Mesenchymal stem cell (in vitro differentiated cells and primary cell): ENCODE results near the gene OR6C75.
"Not testable (repeated sequence)": the region's sequence is repeated elsewhere in the genome, so short reads cannot be mapped to it uniquely, and the experiment has no call there.

Source experiments
- DNase-seq: peaks from one replicate; pipeline ENCODE4 v3.0.0-alpha.2; 2013
- H2AFZ ChIP-seq: one replicate; pipeline ENCODE4 v1.6.1; 2013; ENCODE audit warnings: low read depth, mild to moderate bottlenecking, control low read depth, inconsistent platforms, low read length, moderate library complexity
- H2AK5ac ChIP-seq: 2 replicates; pipeline ENCODE4 v1.6.1; 2013; ENCODE audit warnings: low read length, moderate library complexity, mild to moderate bottlenecking, inconsistent platforms; ENCODE audit not compliant: severe bottlenecking
- H2BK120ac ChIP-seq: one replicate; pipeline ENCODE4 v1.6.1; 2013; ENCODE audit warnings: low read depth, mild to moderate bottlenecking, inconsistent platforms, low read length, moderate library complexity
- H2BK12ac ChIP-seq, 2 experiments: one replicate each; pipeline ENCODE4 v1.6.1; 2013; ENCODE audit warnings: inconsistent platforms in 2 of 2, low read length in 2 of 2, mild to moderate bottlenecking in 2 of 2, moderate library complexity in 2 of 2, control low read depth in 1 of 2
- H2BK15ac ChIP-seq: one replicate; pipeline ENCODE4 v1.6.1; 2013; ENCODE audit warnings: mild to moderate bottlenecking, low read depth, inconsistent platforms; ENCODE audit not compliant: poor library complexity, severe bottlenecking
- H2BK5ac ChIP-seq: 2 replicates; pipeline ENCODE4 v1.6.1; 2013; ENCODE audit warnings: low read depth, mild to moderate bottlenecking, low read length, control low read depth, inconsistent platforms; ENCODE audit not compliant: poor library complexity, severe bottlenecking
- H3K14ac ChIP-seq, 2 experiments: one replicate each; pipeline ENCODE4 v1.6.1; 2013; ENCODE audit warnings: inconsistent platforms in 2 of 2, low read length in 2 of 2, control low read depth in 1 of 2, mild to moderate bottlenecking in 1 of 2, moderate library complexity in 1 of 2
- H3K18ac ChIP-seq, 2 experiments: one replicate each; pipeline ENCODE4 v1.6.1; 2013; ENCODE audit warnings: inconsistent platforms in 2 of 2, low read length in 2 of 2, control low read depth in 1 of 2, low read depth in 1 of 2, mild to moderate bottlenecking in 1 of 2
- H3K23ac ChIP-seq, 2 experiments: one replicate each; pipeline ENCODE4 v1.6.1; 2013; ENCODE audit warnings: inconsistent platforms in 2 of 2, low read length in 2 of 2, mild to moderate bottlenecking in 2 of 2, moderate library complexity in 2 of 2, control low read depth in 1 of 2
- H3K27ac ChIP-seq: 2 replicates; pipeline ENCODE4 v1.5.1; 2013; ENCODE audit warnings: mild to moderate bottlenecking, moderate library complexity, low read length, control low read depth, inconsistent platforms; ENCODE audit not compliant: poor library complexity, severe bottlenecking
- H3K27me3 ChIP-seq, 2 experiments: 2 replicates each; pipeline versions ENCODE4 v1.6.1 to v1.7.0; 2013; ENCODE audit warnings: low read length in 2 of 2, mild to moderate bottlenecking in 2 of 2, moderate library complexity in 2 of 2, control low read depth in 1 of 2, inconsistent platforms in 1 of 2; ENCODE audit not compliant: control insufficient read depth in 1 of 2, insufficient read depth in 1 of 2
- H3K36me3 ChIP-seq, 2 experiments: 2 replicates each; pipeline versions ENCODE4 v1.6.1 to v1.7.0; 2013; ENCODE audit warnings: low read length in 2 of 2, control low read depth in 1 of 2, inconsistent platforms in 1 of 2, low read depth in 1 of 2, mild to moderate bottlenecking in 1 of 2; ENCODE audit not compliant: insufficient read depth in 2 of 2, control insufficient read depth in 1 of 2
- H3K4ac ChIP-seq, 2 experiments: one replicate each; pipeline ENCODE4 v1.6.1; 2013; ENCODE audit warnings: inconsistent platforms in 2 of 2, low read length in 2 of 2, mild to moderate bottlenecking in 2 of 2, moderate library complexity in 2 of 2, control low read depth in 1 of 2, low read depth in 1 of 2
- H3K4me1 ChIP-seq: 2 replicates; pipeline ENCODE4 v1.6.1; 2013; ENCODE audit warnings: low read depth, low read length, control low read depth; ENCODE audit not compliant: control insufficient read depth, insufficient read depth
- H3K4me2 ChIP-seq: 2 replicates; pipeline ENCODE4 v1.6.1; 2013; ENCODE audit warnings: low read length, mild to moderate bottlenecking, inconsistent platforms; ENCODE audit not compliant: poor library complexity, severe bottlenecking
- H3K4me3 ChIP-seq, 2 experiments: 2 replicates each; pipeline versions ENCODE4 v1.5.1 to v1.7.0; 2013; ENCODE audit warnings: low read length in 2 of 2, mild to moderate bottlenecking in 2 of 2, control low read depth in 1 of 2, low read depth in 1 of 2; ENCODE audit not compliant: insufficient read depth in 1 of 2
- H3K79me1 ChIP-seq: replicated peaks from 2 replicates; pipeline ENCODE4 v1.6.1; 2013; ENCODE audit warnings: mild to moderate bottlenecking, control low read depth, low read length, inconsistent platforms; ENCODE audit not compliant: poor library complexity, severe bottlenecking
- H3K9ac ChIP-seq: 2 replicates; pipeline ENCODE4 v1.7.0; 2013; ENCODE audit warnings: mild to moderate bottlenecking, low read length, moderate library complexity
- H3K9me3 ChIP-seq: 2 replicates; pipeline ENCODE4 v1.7.0; 2013; ENCODE audit warnings: mild to moderate bottlenecking, low read length; ENCODE audit not compliant: control insufficient read depth
- H4K8ac ChIP-seq: one replicate; pipeline ENCODE4 v1.6.1; 2013; ENCODE audit warnings: inconsistent platforms, mild to moderate bottlenecking, low read length, moderate library complexity
- H4K91ac ChIP-seq: one replicate; pipeline ENCODE4 v1.6.1; 2013; ENCODE audit warnings: mild to moderate bottlenecking, low read length, inconsistent platforms
- WGBS: methylation state at CpG from one replicate; pipeline ENCODE4 v1.1.7; 2013; ENCODE audit warnings: mixed read lengths; 5-methylcytosine and 5-hydroxymethylcytosine counted together

OR6C75 gene

GRCh38 chr12:55413498-55414388, 51.0 kb downstream of the OR6C75 start:
- not testable (repeated sequence) for H3K9me3 ChIP-seq, H2BK120ac ChIP-seq, H3K36me3 ChIP-seq, H3K27ac ChIP-seq, H2BK5ac ChIP-seq, H2BK12ac ChIP-seq, H2AK5ac ChIP-seq, H2BK15ac ChIP-seq, H3K79me1 ChIP-seq, H3K14ac ChIP-seq, DNase-seq, H4K8ac ChIP-seq, H2AFZ ChIP-seq, H3K9ac ChIP-seq, H3K23ac ChIP-seq, H3K18ac ChIP-seq, H3K4ac ChIP-seq, H3K27me3 ChIP-seq, H4K91ac ChIP-seq, H3K4me1 ChIP-seq, H3K4me3 ChIP-seq, H3K4me2 ChIP-seq
- WGBS, result 84% methylated on average over 3 of the region's 6 CpGs

- 39% methylated on average over 7 of the region's 11 CpGs for WGBS
- not testable (repeated sequence) for DNase-seq
These were observed 51.6 kb downstream of the OR6C75 start for GRCh38 chr12:55414396-55414823.

GRCh38 chr12:55414889-55415288, 52.1 kb downstream of the OR6C75 start:
- not testable (repeated sequence) for DNase-seq

More at GRCh38 chr12:55414396-55414823, 51.6 kb downstream of the OR6C75 start:
- not testable (repeated sequence) for H3K4ac ChIP-seq, H3K79me1 ChIP-seq, H2BK5ac ChIP-seq, H2BK15ac ChIP-seq, H3K23ac ChIP-seq, H2AFZ ChIP-seq, H2AK5ac ChIP-seq, H3K4me1 ChIP-seq, H3K27ac ChIP-seq, H3K4me3 ChIP-seq, H3K14ac ChIP-seq, H3K18ac ChIP-seq, H3K9me3 ChIP-seq, H4K8ac ChIP-seq, H3K36me3 ChIP-seq, H3K9ac ChIP-seq, H3K27me3 ChIP-seq, H2BK120ac ChIP-seq, H4K91ac ChIP-seq, H2BK12ac ChIP-seq
- H3K4me2 ChIP-seq, result peak overlapping the region; percentile 22

GRCh38 chr12:55416961-55417360, 54.2 kb downstream of the OR6C75 start:
- Histone ChIP-seq H3K36me3 (no peaks in the 10 kb centered on the region), H2AK5ac (no peak overlapping the region), H2BK120ac (no peak overlapping the region), H3K4me2 (no peak overlapping the region), H3K9ac (no peak overlapping the region), H2BK15ac (no peak overlapping the region), H3K9me3 (no peaks in the 10 kb centered on the region), H3K4me1 (peaks cover 2% of the 10 kb centered on the region), H3K27me3 (no peaks in the 10 kb centered on the region), H4K8ac (no peak overlapping the region), H2BK12ac (no peak overlapping the region), H3K79me1 (no peaks in the 10 kb centered on the region), H3K14ac (no peak overlapping the region), H3K27ac (no peak overlapping the region), H3K4ac (no peak overlapping the region), H2AFZ (no peak overlapping the region), H3K23ac (no peak overlapping the region), H3K18ac (no peak overlapping the region), H3K4me3 (no peak overlapping the region), H4K91ac (no peak overlapping the region), H2BK5ac (no peak overlapping the region)
- no peak for DNase-seq
- 83% methylated on average over 1 of the region's 1 CpG for WGBS

More at GRCh38 chr12:55414889-55415288, 52.1 kb downstream of the OR6C75 start:
- H3K79me1 ChIP-seq, H3K9me3 ChIP-seq, H3K9ac ChIP-seq, H3K4ac ChIP-seq, H2AK5ac ChIP-seq, H3K18ac ChIP-seq, H2BK5ac ChIP-seq, H2BK120ac ChIP-seq, H2AFZ ChIP-seq, H3K27me3 ChIP-seq, H3K27ac ChIP-seq, H3K14ac ChIP-seq, H3K36me3 ChIP-seq, H4K8ac ChIP-seq, H4K91ac ChIP-seq, H3K4me1 ChIP-seq, H2BK12ac ChIP-seq, H3K4me3 ChIP-seq, H3K23ac ChIP-seq, H2BK15ac ChIP-seq, H3K4me2 ChIP-seq: not testable (repeated sequence)
- WGBS, result no CpG with 5 or more reads among the region's 34 CpGs
